Anterior cingulate cortex (tissue), 58 donors: ENCODE results near the gene NUDT13.

Experiments used
- DNase-seq, 58 donors: peaks; one replicate each; lab custom pipeline; 2025; lab: John Stamatoyannopoulos, UW

NUDT13 gene

DNA sequence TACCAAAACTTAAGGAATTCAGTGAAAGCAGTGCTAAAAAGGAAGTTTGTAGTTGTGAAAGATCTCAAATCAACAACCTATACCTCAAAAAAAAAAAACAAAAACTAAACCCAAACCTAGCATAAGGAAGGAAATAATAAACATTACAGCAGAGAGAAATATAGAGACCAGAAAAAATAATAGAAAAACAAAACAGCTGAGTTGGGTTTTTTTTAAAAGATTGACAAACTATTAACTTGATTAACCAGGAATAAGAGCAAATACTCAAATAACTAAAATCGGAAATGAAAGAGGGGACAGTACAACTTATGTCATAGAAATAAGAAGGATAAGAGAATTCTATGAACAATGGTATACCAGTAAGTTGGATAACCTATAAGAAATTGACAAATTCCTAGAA, 50.8 kb downstream of the NUDT13 start:
- DNase-seq: no peak

DNA sequence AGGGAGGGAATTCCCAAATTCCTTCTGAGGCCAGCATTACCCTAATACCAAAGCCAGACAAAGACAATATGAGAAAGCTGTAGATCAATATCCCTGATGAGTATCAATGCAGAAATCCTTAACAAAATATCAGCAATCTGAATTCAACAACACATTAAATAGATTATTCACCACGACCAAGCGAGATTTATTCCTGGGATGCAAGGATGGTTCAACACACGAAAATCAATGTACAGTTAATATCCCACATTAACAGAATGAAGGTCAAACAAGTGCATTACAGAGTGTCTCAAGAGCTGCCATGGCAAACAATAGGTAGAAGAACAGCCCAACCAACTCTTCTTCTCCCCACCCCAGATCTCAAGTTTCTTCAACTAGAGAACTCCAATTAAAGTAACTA, 51.4 kb downstream of the NUDT13 start:
- no peak for DNase-seq

- DNase-seq: no peak
These were observed 52.8 kb downstream of the NUDT13 start for GRCh38 chr10:73163096-73163495.

DNA sequence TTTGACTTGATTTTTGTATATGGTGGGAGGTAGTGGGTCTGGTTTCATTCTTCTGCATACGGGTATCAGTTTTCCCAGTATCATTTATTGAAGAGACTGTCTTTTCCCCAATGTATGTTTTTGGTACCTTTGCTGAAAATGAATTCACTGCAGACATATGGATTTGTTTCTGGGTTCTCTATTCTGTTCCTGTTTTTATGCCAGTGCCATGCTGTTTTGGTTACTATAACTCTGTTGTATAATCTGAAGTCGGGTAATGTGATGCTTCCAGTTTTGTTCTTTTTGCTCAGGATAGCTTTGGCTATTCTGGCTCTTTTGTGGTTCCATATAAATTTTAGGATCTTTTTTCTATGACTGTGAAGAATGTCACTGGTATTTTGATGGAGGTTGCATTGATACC, 56.7 kb downstream of the NUDT13 start:
- no peak for DNase-seq

- DNase-seq: no peak
These were observed 57.2 kb downstream of the NUDT13 start for GRCh38 chr10:73167458-73167782.

DNA sequence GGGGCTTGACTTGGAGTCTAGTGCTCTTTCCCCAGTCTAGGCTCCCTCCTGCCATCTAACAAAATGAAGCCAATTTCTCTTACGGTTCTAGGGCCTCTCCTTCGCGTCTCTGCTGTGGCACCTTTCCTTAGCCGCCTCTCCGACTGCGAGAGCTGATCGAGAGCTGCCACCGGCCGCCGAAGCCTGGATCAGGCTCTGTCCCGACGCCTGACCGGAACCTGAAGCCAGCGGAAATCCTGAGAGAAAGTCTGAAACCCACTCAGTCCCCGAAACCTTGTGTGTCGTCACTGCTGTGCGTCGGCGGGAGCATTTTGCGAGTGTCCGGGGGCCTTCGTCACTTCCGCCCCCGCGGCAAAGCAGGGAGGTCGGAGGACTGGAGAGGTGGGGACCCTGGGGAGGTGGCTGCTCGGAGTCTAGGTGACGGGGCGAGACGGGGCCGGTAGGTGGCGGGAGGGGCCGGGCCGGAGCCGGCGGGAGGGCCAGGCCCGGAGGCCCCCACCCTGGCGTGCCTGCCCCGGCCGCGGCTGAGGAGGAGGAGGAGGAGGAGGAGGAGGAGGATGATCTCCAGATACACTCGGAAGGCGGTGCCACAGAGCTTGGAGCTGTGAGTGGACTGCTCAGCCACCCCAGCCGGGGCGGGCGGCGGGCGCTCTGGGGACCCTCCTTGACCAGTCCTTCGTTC, 57.7 kb downstream of the NUDT13 start, which contains the start of the genes ECD and FAM149B1:
Gene ECD (minus strand): TSS at position 226 of the 682 bp plus-strand sequence. CDS start 4,071 bp downstream, outside the sequence.
Gene FAM149B1 (plus strand): TSS at position 337 of the 682 bp plus-strand sequence. CDS start 221 bp downstream, at position 558.
- peak; percentile 67 to 95 (median 91) for DNase-seq

GRCh38 chr10:73168465-73168803, 58.2 kb downstream of the NUDT13 start:
- DNase-seq: peak in 4 of 58 donors; percentile 27 to 57 (median 34)

DNA sequence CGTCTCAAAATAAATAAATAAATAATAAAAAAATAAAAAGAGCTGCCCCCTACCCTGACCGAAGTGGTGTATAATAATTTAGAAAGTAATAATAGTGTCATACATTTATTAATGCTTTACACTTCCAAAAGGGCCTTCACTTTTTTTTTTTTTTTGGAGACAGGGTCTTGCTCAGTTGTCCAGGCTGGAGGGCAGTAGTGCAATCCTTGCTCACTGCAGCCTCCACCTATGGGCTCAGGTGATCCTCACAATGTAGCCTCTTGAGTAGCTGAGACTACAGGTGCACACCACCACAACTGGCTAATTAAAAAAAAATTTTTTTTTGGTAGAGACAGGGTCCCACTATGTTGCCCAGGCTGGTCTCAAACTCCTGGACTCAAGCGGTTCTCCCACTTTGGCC, 59.1 kb downstream of the NUDT13 start:
- DNase-seq: no peak

- DNase-seq: no peak
These were observed 62.6 kb downstream of the NUDT13 start for GRCh38 chr10:73172867-73173266.

- DNase-seq: no peak
These were observed 64.1 kb downstream of the NUDT13 start for GRCh38 chr10:73174148-73174925.
